ENCODE measurements around the gene RUNX1.

Gene RUNX1

GRCh38 chr21:34921151-34921550 is 128.0 kb downstream of the RUNX1 start:
- DNase-seq = no peak

GRCh38 chr21:34919406-34919805 is 129.7 kb downstream of the RUNX1 start:
- DNase-seq = no peak

- DNase-seq = no peak
Measured at GRCh38 chr21:34916446-34916845, 132.7 kb downstream of the RUNX1 start.

GRCh38 chr21:34915364-34915841 is 133.7 kb downstream of the RUNX1 start:
- DNase-seq = no peak

- DNase-seq = no peak
Measured at GRCh38 chr21:34914239-34914638, 134.9 kb downstream of the RUNX1 start.

GRCh38 chr21:34913811-34914210 is 135.3 kb downstream of the RUNX1 start:
- no peak for DNase-seq

- DNase-seq = no peak
Measured at GRCh38 chr21:34912022-34912945, 136.8 kb downstream of the RUNX1 start.

GRCh38 chr21:34911360-34911759 is 137.7 kb downstream of the RUNX1 start:
- no peak for DNase-seq

GRCh38 chr21:34910396-34910795 is 138.7 kb downstream of the RUNX1 start:
- no peak for DNase-seq

- no peak for DNase-seq
Measured at GRCh38 chr21:34909492-34910292, 139.4 kb downstream of the RUNX1 start.

GRCh38 chr21:34908419-34909055 is 140.6 kb downstream of the RUNX1 start:
- no peak for DNase-seq

- no peak for DNase-seq
Measured at GRCh38 chr21:34907461-34908418, 141.4 kb downstream of the RUNX1 start.

- no peak for DNase-seq
Measured at GRCh38 chr21:34906401-34906800, 142.7 kb downstream of the RUNX1 start.

- DNase-seq = no peak
Measured at GRCh38 chr21:34905218-34905537, 143.9 kb downstream of the RUNX1 start.

GRCh38 chr21:34904526-34905217 is 144.4 kb downstream of the RUNX1 start:
- DNase-seq = no peak

GRCh38 chr21:34900376-34900775 is 148.7 kb downstream of the RUNX1 start:
- no peak for DNase-seq

GRCh38 chr21:34899760-34900159 is 149.3 kb downstream of the RUNX1 start:
- no peak for DNase-seq

- no peak for DNase-seq
Measured at GRCh38 chr21:34899302-34899701, 149.8 kb downstream of the RUNX1 start.

- no peak for DNase-seq
Measured at GRCh38 chr21:34897828-34898227, 151.3 kb downstream of the RUNX1 start.

- no peak for DNase-seq
Measured at GRCh38 chr21:34894401-34894800, 154.7 kb downstream of the RUNX1 start.

- DNase-seq = no peak
Measured at GRCh38 chr21:34892209-34892608, 156.9 kb downstream of the RUNX1 start.

GRCh38 chr21:34891613-34891943 is 157.5 kb downstream of the RUNX1 start:
- DNase-seq = no peak
